ENCODE data around the gene PTX4. TPM values are rescaled to one million over a fixed set of nuclear protein-coding genes. Genes with fewer than 3 reads are reported as not detected.

PTX4 gene
- total and polyA plus RNA-seq, 4 donors = 0.08 to 0.61 TPM; not detected in 2

GRCh38 chr16:1500465-1501150, 11.9 kb upstream of the PTX4 start:
- Histone ChIP-seq H3K27me3 (ENCODE audit: control insufficient read depth in 4 of 4, insufficient read depth in 4 of 4, low read length in 3 of 4) (no peaks in the 10 kb centered on the region), H3K4me1 (ENCODE audit: control insufficient read depth in 4 of 4, insufficient read depth in 4 of 4, low read length in 3 of 4) (no peaks in the 10 kb centered on the region), H3K9ac (ENCODE audit: low read depth in 1 of 2, low read length in 2 of 2) (no peak overlapping the region), H3K9me3 (ENCODE audit: control insufficient read depth in 4 of 4, low read length in 3 of 4) (no peaks in the 10 kb centered on the region), H3K36me3 (ENCODE audit: control insufficient read depth in 4 of 4, insufficient read depth in 3 of 4, low read depth in 1 of 4, low read length in 3 of 4) (peaks cover 4 to 62% (median 30%) of the 10 kb centered on the region in 4 donors), H3K27ac (ENCODE audit: low read depth in 1 of 2, low read length in 2 of 2) (no peak overlapping the region), H3K4me3 (ENCODE audit: low read depth in 1 of 3, low read length in 3 of 3) (no peak overlapping the region)
- TF ChIP-seq ATF3 (IDR thresholded peaks at IDR 0.05) (no peak), JUND (IDR thresholded peaks at IDR 0.05) (no peak), HNF4G (IDR thresholded peaks at IDR 0.05) (no peak), RXRA (IDR thresholded peaks at IDR 0.05) (no peak), GABPA (IDR thresholded peaks at IDR 0.05 in 1 of 2, conservative IDR thresholded peaks at IDR 0.05 in 1 of 2) (no peak), EGR1 (IDR thresholded peaks at IDR 0.05; ENCODE audit: low read depth in 2 of 2) (no peak), FOXA2 (IDR thresholded peaks at IDR 0.05) (no peak), REST (IDR thresholded peaks at IDR 0.05) (no peak), CTCF (IDR thresholded peaks at IDR 0.05; ENCODE audit: low read depth, low read length, missing input control) (no peak), NR2F2 (IDR thresholded peaks at IDR 0.05) (no peak), SP1 (IDR thresholded peaks at IDR 0.05) (no peak), HNF4A (conservative IDR thresholded peaks at IDR 0.05) (no peak), TAF1 (conservative IDR thresholded peaks at IDR 0.05) (no peak), YY1 (IDR thresholded peaks at IDR 0.05) (no peak), FOXA1 (IDR thresholded peaks at IDR 0.05) (no peak), RAD21 (IDR thresholded peaks at IDR 0.05) (no peak)
- TF ChIP-seq, protein P1, sequence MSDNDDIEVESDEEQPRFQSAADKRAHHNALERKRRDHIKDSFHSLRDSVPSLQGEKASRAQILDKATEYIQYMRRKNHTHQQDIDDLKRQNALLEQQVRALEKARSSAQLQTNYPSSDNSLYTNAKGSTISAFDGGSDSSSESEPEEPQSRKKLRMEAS (IDR thresholded peaks at IDR 0.05) = no peak
- TF ChIP-seq, protein P2, sequence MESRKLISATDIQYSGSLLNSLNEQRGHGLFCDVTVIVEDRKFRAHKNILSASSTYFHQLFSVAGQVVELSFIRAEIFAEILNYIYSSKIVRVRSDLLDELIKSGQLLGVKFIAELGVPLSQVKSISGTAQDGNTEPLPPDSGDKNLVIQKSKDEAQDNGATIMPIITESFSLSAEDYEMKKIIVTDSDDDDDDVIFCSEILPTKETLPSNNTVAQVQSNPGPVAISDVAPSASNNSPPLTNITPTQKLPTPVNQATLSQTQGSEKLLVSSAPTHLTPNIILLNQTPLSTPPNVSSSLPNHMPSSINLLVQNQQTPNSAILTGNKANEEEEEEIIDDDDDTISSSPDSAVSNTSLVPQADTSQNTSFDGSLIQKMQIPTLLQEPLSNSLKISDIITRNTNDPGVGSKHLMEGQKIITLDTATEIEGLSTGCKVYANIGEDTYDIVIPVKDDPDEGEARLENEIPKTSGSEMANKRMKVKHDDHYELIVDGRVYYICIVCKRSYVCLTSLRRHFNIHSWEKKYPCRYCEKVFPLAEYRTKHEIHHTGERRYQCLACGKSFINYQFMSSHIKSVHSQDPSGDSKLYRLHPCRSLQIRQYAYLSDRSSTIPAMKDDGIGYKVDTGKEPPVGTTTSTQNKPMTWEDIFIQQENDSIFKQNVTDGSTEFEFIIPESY (IDR thresholded peaks at IDR 0.05) = no peak
- WGBS = 97% methylated on average over 44 of the region's 44 CpGs
- DNase-seq (ENCODE audit: low spot score) = no peak

Measured in liver (tissue), 9 donors.